ENCODE results near the gene ZBTB33. TPM values are rescaled to one million over a fixed set of nuclear protein-coding genes. Genes with fewer than 3 reads are reported as not detected.

Gene ZBTB33
- total RNA-seq, 4 donors from 2014 or later: 5.6 to 16.1 (median 10.0) TPM

DNA sequence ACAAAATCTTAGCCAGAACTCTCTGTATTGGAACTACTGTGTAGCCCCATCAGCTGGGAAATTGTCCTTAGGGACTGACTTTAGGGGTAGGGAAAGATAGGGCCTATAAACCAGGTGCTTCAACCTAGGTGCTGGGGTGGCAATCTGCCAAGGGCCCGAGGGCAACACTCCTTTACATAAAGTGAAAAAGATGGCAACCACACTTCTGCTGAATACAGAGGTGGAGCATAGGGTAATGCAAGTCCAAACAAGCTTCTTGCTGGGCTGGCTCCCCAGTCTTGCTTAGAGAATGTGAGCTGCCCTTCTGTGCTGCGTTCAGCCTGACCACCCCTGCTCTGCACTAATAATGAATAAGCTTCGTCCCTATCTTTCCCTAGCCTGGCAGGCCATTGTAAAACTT lies 9.8 kb downstream of the ZBTB33 start:
- Histone ChIP-seq H3K27ac (no peak overlapping the region), H3K9me3 (no peaks in the 10 kb centered on the region), H3K36me3 (no peaks in the 10 kb centered on the region), H3K4me3 (no peak overlapping the region), H3K27me3 (no peaks in the 10 kb centered on the region), H3K4me1 (no peaks in the 10 kb centered on the region)
- WGBS, 2 donors (ENCODE audit: low coverage in 1 of 2): 52% methylated on average over 3 of the region's 3 CpGs; no CpG with 5 or more reads in 1 of the 2 donors
- TF ChIP-seq POLR2AphosphoS5 (IDR thresholded peaks at IDR 0.05): no peak
- TF ChIP-seq POLR2A (IDR thresholded peaks at IDR 0.05): no peak
- TF ChIP-seq, protein P1, sequence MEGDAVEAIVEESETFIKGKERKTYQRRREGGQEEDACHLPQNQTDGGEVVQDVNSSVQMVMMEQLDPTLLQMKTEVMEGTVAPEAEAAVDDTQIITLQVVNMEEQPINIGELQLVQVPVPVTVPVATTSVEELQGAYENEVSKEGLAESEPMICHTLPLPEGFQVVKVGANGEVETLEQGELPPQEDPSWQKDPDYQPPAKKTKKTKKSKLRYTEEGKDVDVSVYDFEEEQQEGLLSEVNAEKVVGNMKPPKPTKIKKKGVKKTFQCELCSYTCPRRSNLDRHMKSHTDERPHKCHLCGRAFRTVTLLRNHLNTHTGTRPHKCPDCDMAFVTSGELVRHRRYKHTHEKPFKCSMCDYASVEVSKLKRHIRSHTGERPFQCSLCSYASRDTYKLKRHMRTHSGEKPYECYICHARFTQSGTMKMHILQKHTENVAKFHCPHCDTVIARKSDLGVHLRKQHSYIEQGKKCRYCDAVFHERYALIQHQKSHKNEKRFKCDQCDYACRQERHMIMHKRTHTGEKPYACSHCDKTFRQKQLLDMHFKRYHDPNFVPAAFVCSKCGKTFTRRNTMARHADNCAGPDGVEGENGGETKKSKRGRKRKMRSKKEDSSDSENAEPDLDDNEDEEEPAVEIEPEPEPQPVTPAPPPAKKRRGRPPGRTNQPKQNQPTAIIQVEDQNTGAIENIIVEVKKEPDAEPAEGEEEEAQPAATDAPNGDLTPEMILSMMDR (IDR thresholded peaks at IDR 0.05): no peak
- TF ChIP-seq EP300 (IDR thresholded peaks at IDR 0.05; ENCODE audit: low read depth): no peak
- in situ Hi-C loops (cut with MboI; ENCODE audit: low pct_ligation_motif_present in 1 of 4, low pct_unique_long_range_greater_than_20kb in 1 of 4, low sequenced_read_pairs in 3 of 4): loop anchor here in 1 of 4 donors (25.0 kb wide), 1 partner anchor 202 kb away; the partner anchor contains the start of gene LAMP2
- no peak for DNase-seq
- intact Hi-C loops (cut with DNase I; ENCODE audit: low total_unique reads): no loop called here

DNA sequence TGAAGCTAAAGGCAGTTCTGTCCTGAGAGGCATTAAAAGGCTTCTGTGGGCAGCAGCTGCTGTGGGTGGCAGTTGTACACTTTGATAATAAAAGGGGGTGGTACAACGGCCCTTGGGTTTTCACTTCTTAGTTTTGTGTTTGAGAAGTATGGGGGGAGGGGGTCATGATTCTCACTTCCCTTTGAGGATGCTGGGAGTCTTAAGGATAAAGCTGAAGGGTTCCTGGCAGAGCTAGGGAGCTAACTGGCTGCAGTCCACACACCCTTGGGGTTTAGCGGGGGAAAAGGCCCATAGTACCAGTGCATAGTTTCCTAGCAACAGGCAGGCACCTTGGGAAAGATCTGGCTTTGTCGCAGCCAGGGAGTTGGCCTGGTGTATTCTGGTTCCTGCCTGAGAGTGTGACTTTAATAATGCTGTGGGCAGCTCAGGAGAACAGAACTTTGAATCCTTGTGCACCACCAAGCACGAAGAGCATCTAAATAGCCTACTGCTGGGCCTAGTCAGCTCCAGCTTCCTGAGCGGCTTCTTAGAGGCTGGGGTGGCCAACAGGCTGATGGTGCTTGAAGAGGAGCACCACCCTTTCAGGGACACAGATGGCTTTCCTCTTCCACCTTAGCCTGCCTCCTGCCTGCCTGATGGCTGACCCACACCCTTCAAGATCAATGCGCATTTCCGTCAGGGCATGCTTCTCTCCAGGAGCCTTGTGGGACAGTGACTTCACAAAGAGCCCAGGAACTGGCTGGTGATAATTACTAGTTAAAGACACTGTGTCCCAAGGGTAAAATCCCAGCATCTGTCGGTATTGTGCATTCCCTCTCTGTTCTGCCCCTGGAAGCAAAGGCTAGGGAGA lies 12.5 kb downstream of the ZBTB33 start:
- Histone ChIP-seq H3K27ac (no peak overlapping the region), H3K4me3 (no peak overlapping the region), H3K9me3 (no peaks in the 10 kb centered on the region), H3K4me1 (no peaks in the 10 kb centered on the region), H3K27me3 (no peaks in the 10 kb centered on the region), H3K36me3 (no peaks in the 10 kb centered on the region)
- 67% methylated on average over 7 of the region's 8 CpGs; no CpG with 5 or more reads in 1 of the 2 donors for WGBS, 2 donors (ENCODE audit: low coverage in 1 of 2)
- in situ Hi-C loops (cut with MboI; ENCODE audit: low pct_ligation_motif_present in 1 of 4, low pct_unique_long_range_greater_than_20kb in 1 of 4, low sequenced_read_pairs in 3 of 4): loop anchor here in 1 of 4 donors (25.0 kb wide), 1 partner anchor 199 kb away; the partner anchor contains the start of gene LAMP2
- no peak for DNase-seq
- intact Hi-C loops (cut with DNase I; ENCODE audit: low total_unique reads): no loop called here
- TF ChIP-seq, protein P1 (IDR thresholded peaks at IDR 0.05): no peak
- TF ChIP-seq POLR2AphosphoS5 (IDR thresholded peaks at IDR 0.05) (no peak), EP300 (IDR thresholded peaks at IDR 0.05; ENCODE audit: low read depth) (no peak), POLR2A (IDR thresholded peaks at IDR 0.05) (no peak)

DNA sequence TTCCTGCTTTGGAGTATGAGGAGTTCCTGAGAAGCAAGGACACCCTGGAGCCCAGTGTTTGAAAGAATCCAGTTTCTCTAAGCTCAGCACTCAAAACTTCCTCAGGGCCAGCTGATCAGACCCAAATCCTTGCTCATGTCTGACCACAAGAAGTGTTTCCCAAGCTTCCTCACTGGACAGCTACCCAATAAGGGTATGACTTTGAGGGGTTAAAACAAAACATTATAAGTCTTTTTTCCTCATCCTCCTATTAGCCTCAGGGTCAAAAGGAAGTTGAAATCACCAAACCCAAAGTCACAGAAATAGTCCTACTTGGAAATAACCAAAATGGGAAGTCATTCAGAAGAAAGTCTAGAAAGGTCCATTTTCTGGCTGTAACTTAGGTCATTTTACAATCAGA lies 13.7 kb downstream of the ZBTB33 start:
- in situ Hi-C loops (cut with MboI; ENCODE audit: low pct_ligation_motif_present in 1 of 4, low pct_unique_long_range_greater_than_20kb in 1 of 4, low sequenced_read_pairs in 3 of 4): loop anchor here in 1 of 4 donors (25.0 kb wide), 1 partner anchor 198 kb away; the partner anchor contains the start of gene LAMP2
- no peak for DNase-seq

More for the DNA sequence above, 13.7 kb downstream of the ZBTB33 start:
- intact Hi-C loops (cut with DNase I; ENCODE audit: low total_unique reads): no loop called here
- no peak overlapping the region for H3K4me3 ChIP-seq
- no peaks in the 10 kb centered on the region for H3K36me3 ChIP-seq
- H3K4me1 ChIP-seq: no peaks in the 10 kb centered on the region
- no peaks in the 10 kb centered on the region for H3K27me3 ChIP-seq
- TF ChIP-seq EP300 (IDR thresholded peaks at IDR 0.05; ENCODE audit: low read depth) (no peak), POLR2AphosphoS5 (IDR thresholded peaks at IDR 0.05) (no peak), POLR2A (IDR thresholded peaks at IDR 0.05) (no peak)
- TF ChIP-seq, protein P1 (IDR thresholded peaks at IDR 0.05): no peak
- H3K27ac ChIP-seq: no peak overlapping the region
- no peaks in the 10 kb centered on the region for H3K9me3 ChIP-seq

Data from transverse colon (tissue), 4 donors.